ENCODE data around the gene SSR4.

The SSR4 gene

GRCh38 chrX:153769865-153770600 lies 24.4 kb upstream of the SSR4 start:
- peak; percentile 20 for DNase-seq

DNA sequence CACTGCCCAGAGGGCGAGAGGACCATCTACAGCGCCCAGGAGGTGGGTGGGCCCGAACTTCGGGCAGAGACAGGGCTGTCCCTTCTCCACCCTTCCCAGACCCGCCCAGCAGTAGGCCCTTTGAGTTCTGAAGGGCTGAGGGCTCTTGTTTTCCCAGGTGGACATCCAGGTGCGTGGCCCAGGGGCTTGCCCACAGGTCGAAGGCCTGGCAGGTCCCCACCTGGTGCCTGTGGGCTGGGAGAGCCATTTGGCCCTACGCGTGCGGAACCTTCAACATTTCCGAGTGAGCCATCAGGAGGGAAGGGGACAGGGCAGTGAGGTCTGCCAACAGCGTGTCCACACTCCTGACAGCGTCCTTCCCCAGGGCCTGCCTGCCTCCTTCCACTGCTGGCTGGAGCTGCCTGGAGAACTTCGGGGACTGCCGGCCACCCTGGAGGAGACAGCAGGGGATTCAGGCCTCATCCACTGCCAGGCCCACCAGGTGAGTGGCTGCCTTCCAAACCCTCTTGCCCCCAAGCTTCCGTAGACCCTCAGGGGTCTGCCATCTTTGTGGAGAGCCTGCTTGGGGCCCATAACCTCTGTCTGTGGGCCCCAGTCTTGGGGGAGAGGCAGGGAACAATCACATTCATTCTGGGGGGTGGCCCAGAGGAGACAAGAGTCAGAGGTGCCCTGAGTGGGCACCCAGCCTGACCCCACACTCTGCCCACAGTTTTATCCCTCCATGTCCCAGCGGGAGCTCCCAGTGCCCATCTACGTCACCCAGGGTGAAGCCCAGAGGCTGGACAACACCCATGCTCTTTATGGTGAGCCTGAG lies 23.7 kb upstream of the SSR4 start:
- DNase-seq, result no peak

DNA sequence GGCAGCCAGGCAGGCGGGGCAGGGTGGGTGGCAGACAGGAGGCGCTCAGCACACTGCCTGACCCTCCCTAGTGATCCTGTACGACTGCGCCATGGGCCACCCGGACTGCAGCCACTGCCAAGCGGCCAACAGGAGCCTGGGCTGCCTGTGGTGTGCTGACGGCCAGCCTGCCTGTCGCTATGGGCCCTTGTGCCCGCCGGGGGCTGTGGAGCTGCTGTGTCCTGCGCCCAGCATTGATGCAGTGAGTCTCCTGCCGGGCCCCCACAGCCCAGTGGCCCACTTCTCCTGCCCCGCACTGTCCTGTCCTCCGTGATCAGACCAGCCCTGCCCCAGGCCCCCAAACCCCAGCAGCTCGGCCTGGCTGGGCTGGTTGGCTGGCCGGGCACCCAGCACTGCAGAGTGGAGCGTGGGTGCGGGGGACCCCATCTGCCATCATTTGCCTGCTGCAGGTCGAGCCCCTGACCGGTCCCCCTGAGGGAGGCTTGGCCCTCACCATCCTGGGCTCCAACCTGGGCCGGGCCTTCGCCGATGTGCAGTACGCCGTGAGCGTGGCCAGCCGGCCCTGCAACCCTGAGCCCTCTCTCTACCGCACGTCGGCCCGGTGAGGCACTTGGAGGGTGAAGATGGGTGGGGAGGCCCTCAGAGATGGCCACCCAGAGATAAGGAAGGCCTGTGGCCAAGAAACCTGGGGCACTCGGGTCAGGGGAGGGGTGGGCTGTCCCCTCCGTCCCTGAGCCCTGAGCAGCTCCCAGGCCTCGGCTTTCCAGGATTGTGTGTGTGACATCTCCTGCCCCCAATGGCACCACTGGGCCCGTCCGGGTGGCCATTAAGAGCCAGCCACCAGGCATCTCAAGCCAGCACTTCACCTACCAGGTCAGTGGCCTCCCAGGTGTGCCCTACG lies 22.8 kb upstream of the SSR4 start:
- DNase-seq, result peak; percentile 30

DNA sequence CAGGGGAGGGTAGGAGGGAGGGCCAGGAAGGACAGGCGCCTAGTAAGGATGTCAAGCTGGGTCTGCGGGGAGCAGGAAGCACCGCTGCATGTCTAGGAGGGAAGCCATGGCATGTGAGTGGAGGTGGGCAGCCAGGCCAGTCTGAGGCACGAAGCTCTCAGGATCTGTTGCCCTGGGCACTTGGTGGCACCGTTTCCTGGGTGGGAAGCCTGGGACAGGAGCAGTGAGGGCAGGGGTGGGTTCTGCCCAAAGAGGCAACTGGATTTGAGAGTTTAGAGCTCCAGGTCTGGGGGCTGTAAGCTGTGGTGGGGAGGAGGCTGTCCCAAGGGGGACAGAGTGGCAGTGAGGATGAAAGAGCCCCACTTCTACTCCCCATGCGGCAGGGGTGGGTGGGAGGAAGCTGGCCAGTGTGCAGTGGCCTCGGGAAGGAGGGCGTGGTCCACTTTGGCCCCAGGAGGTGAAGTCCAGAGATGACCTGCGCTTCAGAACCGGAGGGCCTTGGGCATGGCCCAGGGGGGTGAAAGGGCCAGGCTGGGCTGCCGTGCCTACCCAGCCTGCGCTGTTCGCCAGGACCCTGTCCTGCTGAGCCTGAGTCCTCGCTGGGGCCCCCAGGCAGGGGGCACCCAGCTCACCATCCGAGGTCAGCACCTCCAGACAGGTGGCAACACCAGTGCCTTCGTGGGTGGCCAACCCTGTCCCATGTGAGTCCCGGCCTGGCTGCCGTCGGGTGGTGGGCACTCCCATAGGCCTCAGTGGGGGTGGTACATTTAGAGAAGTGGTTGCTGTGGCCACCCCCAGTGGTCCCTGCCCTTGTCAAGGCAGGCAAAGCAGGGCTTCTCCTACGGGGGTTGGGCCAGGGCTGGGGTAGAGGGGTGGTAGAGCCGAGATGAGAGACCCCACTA lies 21.9 kb upstream of the SSR4 start:
- no peak for DNase-seq

- no peak for DNase-seq
Measured at GRCh38 chrX:153773218-153773611, 21.3 kb upstream of the SSR4 start.

GRCh38 chrX:153773741-153774575 lies 20.5 kb upstream of the SSR4 start:
- DNase-seq, result no peak

GRCh38 chrX:153774576-153775292 lies 19.7 kb upstream of the SSR4 start:
- DNase-seq, result no peak

DNA sequence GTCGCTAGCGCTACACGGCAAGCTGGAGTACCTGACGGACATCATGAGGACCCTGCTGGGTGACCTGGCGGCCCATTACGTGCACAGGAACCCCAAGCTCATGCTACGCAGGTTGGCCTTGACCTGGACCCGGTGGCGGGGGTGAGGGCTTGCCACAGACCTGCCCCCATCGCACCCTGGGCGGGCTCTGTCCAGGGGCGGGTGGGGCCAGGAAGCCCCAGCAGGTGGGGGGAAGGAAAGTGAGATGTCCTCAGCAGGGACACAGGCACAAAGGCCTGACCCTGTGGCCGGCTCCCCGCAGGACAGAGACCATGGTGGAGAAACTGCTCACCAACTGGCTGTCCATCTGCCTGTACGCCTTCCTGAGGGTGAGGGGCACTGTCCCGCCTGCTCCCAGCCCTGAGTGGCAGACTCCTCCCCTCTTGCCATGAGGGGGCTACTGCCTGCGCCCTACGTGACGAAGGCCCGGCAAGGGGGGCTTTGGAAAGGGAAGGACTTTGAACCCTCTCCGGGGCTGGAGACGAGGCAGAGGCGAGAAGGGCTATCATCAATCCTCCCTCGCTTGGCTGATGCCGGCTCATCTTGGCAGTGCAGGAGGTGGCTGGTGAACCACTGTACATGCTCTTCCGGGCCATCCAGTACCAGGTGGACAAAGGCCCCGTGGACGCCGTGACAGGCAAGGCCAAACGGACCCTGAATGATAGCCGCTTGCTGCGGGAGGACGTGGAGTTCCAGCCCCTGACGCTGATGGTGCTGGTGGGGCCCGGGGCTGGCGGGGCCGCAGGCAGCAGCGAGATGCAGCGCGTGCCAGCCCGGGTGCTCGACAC lies 19.0 kb upstream of the SSR4 start:
- no peak for DNase-seq

DNA sequence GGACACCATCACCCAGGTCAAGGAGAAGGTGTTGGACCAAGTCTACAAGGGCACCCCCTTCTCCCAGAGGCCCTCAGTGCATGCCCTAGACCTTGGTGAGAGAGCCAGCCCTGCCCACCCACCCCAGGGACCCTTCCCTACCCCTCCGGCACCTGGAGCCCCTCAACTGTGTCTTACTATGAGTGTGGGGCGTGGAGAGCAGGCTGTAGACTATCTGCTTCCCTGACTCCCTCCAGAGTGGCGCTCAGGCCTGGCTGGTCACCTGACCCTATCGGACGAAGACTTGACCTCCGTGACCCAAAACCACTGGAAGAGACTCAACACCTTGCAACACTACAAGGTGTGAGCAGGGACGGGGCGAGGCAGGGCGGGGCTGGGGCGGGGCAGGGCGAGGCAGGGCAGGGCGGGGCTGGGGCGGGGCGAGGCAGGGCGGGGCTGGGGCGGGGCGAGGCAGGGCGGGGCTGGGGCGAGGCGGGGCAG lies 18.3 kb upstream of the SSR4 start:
- no peak for DNase-seq

GRCh38 chrX:153776611-153777045 lies 17.8 kb upstream of the SSR4 start:
- DNase-seq, result no peak

DNA sequence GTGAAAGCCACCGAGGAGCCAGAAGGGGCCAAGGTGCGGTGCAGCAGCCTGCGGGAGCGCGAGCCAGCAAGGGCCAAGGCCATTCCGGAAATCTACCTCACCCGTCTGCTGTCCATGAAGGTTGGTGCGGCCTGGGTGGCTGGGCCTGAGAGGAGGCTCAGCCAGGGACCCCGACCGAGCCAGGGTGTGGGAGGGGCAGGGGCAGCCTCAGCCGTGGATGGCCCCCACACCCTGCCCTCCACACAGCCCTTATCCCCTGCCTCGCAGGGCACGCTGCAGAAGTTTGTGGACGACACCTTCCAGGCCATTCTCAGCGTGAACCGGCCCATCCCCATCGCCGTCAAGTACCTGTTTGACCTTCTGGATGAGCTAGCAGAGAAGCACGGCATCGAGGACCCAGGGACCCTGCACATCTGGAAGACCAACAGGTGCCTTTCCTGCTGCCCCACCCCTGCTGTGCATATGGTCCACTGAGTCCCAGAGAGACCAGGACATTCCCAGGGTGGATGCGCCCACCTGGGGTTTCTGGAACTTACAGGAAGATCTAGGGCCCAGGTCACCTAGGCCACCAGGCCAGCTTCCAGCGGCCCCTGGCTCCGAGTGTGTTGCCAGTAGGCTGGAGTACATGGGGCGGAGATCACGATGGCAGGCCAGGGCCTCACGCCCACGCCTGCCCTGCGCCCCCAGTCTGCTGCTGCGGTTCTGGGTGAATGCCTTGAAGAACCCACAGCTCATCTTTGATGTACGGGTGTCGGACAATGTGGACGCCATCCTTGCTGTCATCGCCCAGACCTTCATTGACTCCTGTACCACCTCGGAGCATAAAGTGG lies 17.0 kb upstream of the SSR4 start:
- no peak for DNase-seq

DNA sequence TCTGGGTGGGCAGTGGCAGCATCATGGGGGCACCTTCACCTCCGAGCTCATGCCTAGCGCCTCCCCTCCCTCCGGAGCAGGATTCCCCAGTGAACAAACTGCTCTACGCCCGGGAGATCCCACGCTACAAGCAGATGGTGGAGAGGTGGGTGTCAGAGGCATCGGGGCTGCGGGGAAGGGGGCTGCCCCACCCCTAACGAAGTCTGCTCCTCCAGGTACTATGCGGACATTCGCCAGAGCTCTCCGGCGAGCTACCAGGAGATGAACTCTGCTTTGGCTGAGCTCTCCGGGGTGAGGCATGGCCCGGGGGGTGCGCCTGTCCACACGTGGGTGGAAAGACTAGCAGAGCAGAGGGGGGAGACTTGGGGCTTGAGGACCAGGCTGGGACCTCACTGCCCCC lies 16.3 kb upstream of the SSR4 start:
- DNase-seq, result no peak

DNA sequence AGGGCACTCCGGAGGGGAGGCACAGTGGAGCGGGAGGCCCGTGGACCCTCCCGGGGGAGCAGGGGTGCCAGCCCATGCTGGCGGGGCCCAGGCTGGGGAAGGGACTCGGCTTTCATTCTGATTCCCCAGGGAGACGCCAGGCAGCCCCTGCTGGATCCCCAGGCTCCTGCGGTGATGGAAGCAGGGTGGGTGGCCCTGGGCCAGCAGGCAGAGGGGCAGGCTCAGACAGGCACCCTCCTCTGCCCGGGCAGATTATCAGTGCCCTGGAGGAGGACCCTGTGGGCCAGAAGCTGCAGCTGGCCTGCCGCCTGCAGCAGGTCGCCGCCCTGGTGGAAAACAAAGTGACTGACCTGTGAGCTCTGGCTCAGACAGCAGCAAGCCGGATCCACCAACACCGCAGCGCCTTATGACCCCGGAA lies 15.8 kb upstream of the SSR4 start:
- no peak for DNase-seq

- no peak for DNase-seq
Measured at GRCh38 chrX:153779891-153780677, 14.4 kb upstream of the SSR4 start.

DNA sequence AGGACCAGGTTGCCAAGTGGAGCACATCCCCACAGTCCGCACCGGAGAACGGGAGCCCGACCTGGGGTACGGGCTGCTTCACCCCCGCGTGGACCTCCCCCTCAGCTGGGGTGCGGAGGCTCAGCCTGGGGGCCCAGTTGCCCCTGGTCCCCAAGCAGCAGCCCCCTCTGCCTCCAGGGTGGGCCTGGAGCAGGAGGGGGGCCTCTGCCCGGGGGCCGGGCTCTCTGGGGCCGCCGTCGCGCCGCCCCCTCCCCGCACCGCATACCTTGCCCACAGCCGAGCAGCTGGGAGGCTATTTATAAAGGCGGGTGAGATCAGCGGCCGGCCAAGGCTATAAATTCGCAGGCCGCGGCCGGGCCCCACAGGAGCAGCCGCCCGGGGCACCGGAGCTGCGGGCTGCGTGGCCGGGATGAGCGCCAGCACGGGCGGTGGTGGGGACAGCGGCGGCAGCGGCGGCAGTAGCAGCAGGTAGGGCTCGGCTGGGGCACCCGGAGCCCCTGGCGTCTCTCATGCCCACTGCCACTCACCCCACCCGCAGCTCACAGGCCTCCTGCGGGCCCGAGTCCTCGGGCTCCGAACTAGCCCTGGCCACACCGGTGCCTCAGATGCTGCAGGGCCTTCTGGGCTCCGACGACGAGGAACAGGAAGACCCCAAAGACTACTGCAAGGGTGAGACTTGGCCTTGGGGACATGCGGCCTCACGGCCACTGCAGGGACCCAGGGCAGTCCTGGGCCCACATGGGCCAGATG lies 13.6 kb upstream of the SSR4 start, which contains the start of gene SRPK3:
SRPK3 (plus strand) TSS at position 364 of the 750 bp plus-strand sequence; CDS start at position 410, 46 bp downstream.
- no peak for DNase-seq

- DNase-seq, result no peak
Measured at GRCh38 chrX:153781428-153782047, 12.9 kb upstream of the SSR4 start.
